ENCODE data around the gene CHIC1. TPM values are rescaled to one million over a fixed set of nuclear protein-coding genes. Genes with fewer than 3 reads are reported as not detected.

The CHIC1 gene
- total and polyA plus RNA-seq, 2 donors (not counting 1 experiment from before 2014, with no cell fraction given) = 6.6 to 18.8 TPM

- intact Hi-C loops (cut with micrococcal nuclease) = no loop called here
- POLR2A ChIA-PET = no interaction called here
- Mint-ChIP-seq H3K27me3 (no peaks in the 10 kb centered on the region), H3K9me3 (ENCODE audit: insufficient read depth) (peaks cover 3% of the 10 kb centered on the region), H3K4me1 (no peaks in the 10 kb centered on the region), H3K4me3 (no peak overlapping the region), H3K27ac (no peak overlapping the region)
- Histone ChIP-seq H3K27ac (ENCODE audit: low read length in 2 of 2) (no peak overlapping the region), H3K4me3 (ENCODE audit: control extremely low read depth in 1 of 5, extremely low read depth in 1 of 5, insufficient read depth in 1 of 5, low read depth in 2 of 5, low read length in 4 of 5) (no peak overlapping the region), H3K4me1 (ENCODE audit: control insufficient read depth in 2 of 2, insufficient read depth in 2 of 2, low read length in 2 of 2) (no peaks in the 10 kb centered on the region), H3K79me2 (ENCODE audit: control insufficient read depth, insufficient read depth, low read length) (no peaks in the 10 kb centered on the region), H3K4me2 (replicated peaks; ENCODE audit: low read depth, low read length, poor library complexity, severe bottlenecking) (no peak overlapping the region), H4K20me1 (ENCODE audit: control insufficient read depth, insufficient read depth, low read length, poor library complexity, severe bottlenecking) (no peaks in the 10 kb centered on the region), H3K9ac (ENCODE audit: low read length) (no peak overlapping the region), H3K27me3 (replicated peaks in 1 of 4; ENCODE audit: control extremely low read depth in 1 of 4, control insufficient read depth in 3 of 4, insufficient read depth in 4 of 4, low read length in 3 of 4) (no peaks in the 10 kb centered on the region), H3K9me3 (ENCODE audit: control extremely low read depth in 1 of 3, control insufficient read depth in 2 of 3, insufficient read depth in 1 of 3, low read length in 2 of 3) (no peaks in the 10 kb centered on the region), H3K36me3 (replicated peaks in 1 of 2; ENCODE audit: control extremely low read depth in 1 of 2, control insufficient read depth in 1 of 2, extremely low read depth in 1 of 2, insufficient read depth in 2 of 2, low read length in 1 of 2) (no peaks in the 10 kb centered on the region), H2AFZ (ENCODE audit: insufficient read depth, low read depth, low read length, poor library complexity, severe bottlenecking) (no peak overlapping the region)
- ATAC-seq (ENCODE audit: low read depth) (no peak), DNase-seq (no peak)
- CTCF ChIA-PET = no interaction called here
- no peak for TF ChIP-seq CTCF (IDR thresholded peaks at IDR 0.05)
- no peak for TF ChIP-seq EZH2 (IDR thresholded peaks at IDR 0.05; ENCODE audit: borderline replicate concordance, insufficient read depth, low read depth, low read length, poor library complexity, severe bottlenecking)
- 100% methylated on average over 1 of the region's 2 CpGs for WGBS (ENCODE audit: insufficient coverage)
These were observed 165.6 kb downstream of the CHIC1 start for GRCh38 chrX:73728602-73729001.

Other genes with a start within 250 kb of the CHIC1 start
- gene CDX4, start 116.1 kb upstream of the CHIC1 start, total RNA-seq = not detected in 2 replicates
- not detected in 2 replicates for gene CDX4, start 116.1 kb upstream of the CHIC1 start, polyA plus RNA-seq

Measured in B cell (primary cell).